Spinal cord (tissue), 10 donors: ENCODE results near the gene MMGT1. TPM values are rescaled to one million over a fixed set of nuclear protein-coding genes. Genes with fewer than 3 reads are reported as not detected.

Experiments
- DNase-seq, 6 donors: peaks; one replicate each; pipeline versions ENCODE4 v3.0.0 to v3.0.0-alpha.2; 2013 to 2015; ENCODE audit warnings: low spot score in 6 of 6, low read depth in 4 of 6
- H3K27ac ChIP-seq: one replicate; pipeline ENCODE4 v1.5.1; 2013; ENCODE audit warnings: low read depth, low read length, control low read depth
- H3K27me3 ChIP-seq: one replicate; pipeline ENCODE4 v1.6.1; 2013; ENCODE audit warnings: low read length; ENCODE audit not compliant: control insufficient read depth, insufficient read depth
- H3K36me3 ChIP-seq: one replicate; pipeline ENCODE4 v1.6.1; 2013; ENCODE audit warnings: low read length; ENCODE audit not compliant: control insufficient read depth, insufficient read depth
- H3K4me1 ChIP-seq: one replicate; pipeline ENCODE4 v1.6.1; 2013; ENCODE audit warnings: low read length; ENCODE audit not compliant: control insufficient read depth, insufficient read depth
- H3K4me3 ChIP-seq: one replicate; pipeline ENCODE4 v1.5.1; 2013; ENCODE audit warnings: low read depth, low read length, control low read depth
- H3K9me3 ChIP-seq: one replicate; pipeline ENCODE4 v1.6.1; 2013; ENCODE audit warnings: low read length; ENCODE audit not compliant: control insufficient read depth, insufficient read depth
- WGBS: methylation state at CpG from one replicate; pipeline ENCODE4 v1.1.5; 2013; ENCODE audit warnings: missing lambda C conversion rate; ENCODE audit not compliant: insufficient coverage; 5-methylcytosine and 5-hydroxymethylcytosine counted together
- long read RNA-seq, 4 donors: transcript quantifications; one replicate each; lab custom pipeline, GENCODE V29; 2026
- polyA plus RNA-seq, 2 donors: library from polyadenylated mRNA; unstranded; fragments of 120-200 nt; gene quantifications; one replicate each; pipeline ENCODE4 v1.2.1, GENCODE V29; 2013; ENCODE audit not compliant: insufficient read length in 2 of 2
- total RNA-seq, 2 donors: library from RNA; depleted of rRNA in 1 of 2; stranded (reverse); fragments of 120-200 nt in 1 of 2; fragments of >200 nt in 1 of 2; gene quantifications; one replicate each; pipeline versions ENCODE4 v1.2.3 to v1.2.4, GENCODE V29; 2013 to 2014
- donor health status: healthy.

The MMGT1 gene
- total RNA-seq (10 to 100 TPM; 19.3 to 26.3 TPM), polyA plus RNA-seq (10 to 100 TPM; 25.7 to 32.5 TPM)
- long read RNA-seq, donor 1, transcript MMGT1-201 (4 exons, 3,738 nt): major isoform, 12 of 12 reads
- long read RNA-seq, donor 1, partial matches to known transcripts: 0 of 12 reads
- long read RNA-seq, donor 1, other reads (novel, unspliced or antisense): 0 of 12 reads
- long read RNA-seq, donor 2, partial matches to known transcripts: 0 of 1 reads
- long read RNA-seq, donor 2, other reads (novel, unspliced or antisense): 0 of 1 reads
- long read RNA-seq, donor 3, transcript MMGT1-201 (4 exons, 3,738 nt): major isoform, 5 of 5 reads
- long read RNA-seq, donor 3, partial matches to known transcripts: 0 of 5 reads
- long read RNA-seq, donor 3, other reads (novel, unspliced or antisense): 0 of 5 reads
- long read RNA-seq, donor 4, transcript MMGT1-201 (4 exons, 3,738 nt): major isoform, 6 of 6 reads
- long read RNA-seq, donor 4, partial matches to known transcripts: 0 of 6 reads
- long read RNA-seq, donor 4, other reads (novel, unspliced or antisense): 0 of 6 reads

DNA sequence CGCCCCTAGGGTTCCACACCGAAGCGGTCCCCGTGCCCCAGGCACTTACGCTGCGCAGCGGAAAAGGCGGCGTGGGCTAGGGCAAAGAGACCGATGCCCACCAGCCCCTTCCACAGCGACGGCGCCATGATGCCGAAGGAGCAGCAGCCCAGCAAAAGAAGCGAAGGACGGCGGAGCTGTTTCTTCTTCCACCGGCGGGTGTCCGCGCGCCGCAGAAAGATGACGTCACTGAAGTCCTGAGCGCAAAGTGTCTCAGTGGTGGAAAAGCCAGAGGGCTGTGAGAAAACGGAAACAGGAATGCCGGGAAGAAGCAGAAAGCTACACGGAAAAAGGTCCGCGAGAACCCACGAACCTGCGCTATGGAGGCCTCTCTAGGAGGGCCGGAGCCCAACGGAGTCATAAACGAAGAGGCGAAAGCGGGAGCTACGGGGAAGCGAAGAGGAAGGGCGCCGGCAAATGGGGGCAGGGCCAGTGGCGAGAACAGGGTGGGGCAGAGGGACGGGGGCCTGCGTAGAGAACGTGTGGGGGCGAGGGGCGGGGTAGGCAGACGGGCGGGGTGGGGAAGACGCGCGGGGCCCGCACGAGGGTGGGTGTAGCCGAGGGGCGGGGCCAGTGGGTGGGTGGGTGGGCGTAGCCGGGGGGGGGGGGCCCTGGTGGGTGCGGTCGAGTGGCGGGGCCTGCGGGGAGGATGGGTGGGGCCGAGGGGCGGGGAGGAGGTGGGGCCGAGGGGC, at the start of gene MMGT1:
TSS of gene MMGT1 (minus strand) at position 441 of the 731 bp plus-strand sequence. CDS start at position 128, 313 bp downstream.
- Histone ChIP-seq H3K27ac (peak within 1 kb of the TSS; percentile 92), H3K4me1 (no peaks in the 10 kb centered on the region), H3K27me3 (no peaks in the 10 kb centered on the region), H3K9me3 (no peaks in the 10 kb centered on the region), H3K36me3 (no peaks in the 10 kb centered on the region), H3K4me3 (peak within 1 kb of the TSS; percentile 75)
- peak; percentile 64 to 95 (median 78) for DNase-seq
- WGBS: 20% methylated on average over 41 of the region's 65 CpGs

DNA sequence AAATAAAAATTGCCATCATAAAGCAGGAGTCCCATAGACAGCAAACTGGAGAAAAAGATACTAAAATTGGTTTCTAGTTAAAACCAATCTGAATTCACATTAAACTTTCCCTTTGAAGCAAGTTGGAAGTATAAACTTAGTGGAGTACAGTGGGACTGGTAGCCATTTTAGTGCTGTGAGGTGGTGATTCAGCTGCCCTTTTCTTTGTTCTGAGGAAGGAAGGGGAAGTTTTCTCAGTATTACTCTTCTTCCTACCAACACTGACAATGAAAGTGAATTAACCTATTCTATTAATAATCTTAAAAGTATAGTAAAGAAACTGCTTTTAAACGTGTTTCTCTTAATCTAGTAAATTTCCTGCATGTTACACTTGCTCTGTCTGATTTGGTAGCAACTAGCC, 48.1 kb upstream of the MMGT1 start:
- H3K27me3 ChIP-seq: no peaks in the 10 kb centered on the region
- no peak for DNase-seq

DNA sequence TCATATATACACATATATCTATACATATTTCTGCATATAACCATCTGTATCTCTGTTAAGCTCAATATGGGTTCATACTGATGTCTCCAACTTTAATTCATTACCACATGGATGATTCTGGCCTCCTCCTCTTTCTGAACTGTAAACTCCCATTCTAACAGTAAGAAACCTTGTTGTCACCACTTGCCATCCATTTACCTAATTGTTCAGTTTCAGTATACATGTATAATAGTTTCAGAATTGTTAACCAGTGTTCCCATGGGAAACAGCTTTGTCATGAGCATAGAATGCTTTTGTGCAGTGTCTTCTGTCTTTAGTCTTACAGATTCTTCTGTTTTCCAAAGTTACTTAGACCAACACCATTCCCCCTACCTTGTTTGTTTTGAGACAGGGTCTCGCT, 47.4 kb upstream of the MMGT1 start:
- Histone ChIP-seq H3K4me1 (no peaks in the 10 kb centered on the region), H3K27me3 (no peaks in the 10 kb centered on the region), H3K4me3 (no peak overlapping the region), H3K27ac (no peak overlapping the region), H3K36me3 (peaks cover 3% of the 10 kb centered on the region), H3K9me3 (peaks cover 1% of the 10 kb centered on the region)
- DNase-seq: no peak
- 75% methylated on average over 1 of the region's 1 CpG for WGBS

More for the DNA sequence above, 48.1 kb upstream of the MMGT1 start:
- H3K4me1 ChIP-seq: no peaks in the 10 kb centered on the region
- H3K27ac ChIP-seq: no peak overlapping the region
- H3K36me3 ChIP-seq: peaks cover 3% of the 10 kb centered on the region
- peaks cover 1% of the 10 kb centered on the region for H3K9me3 ChIP-seq
- no peak overlapping the region for H3K4me3 ChIP-seq
- WGBS: no CpG with 5 or more reads among the region's 1 CpG

DNA sequence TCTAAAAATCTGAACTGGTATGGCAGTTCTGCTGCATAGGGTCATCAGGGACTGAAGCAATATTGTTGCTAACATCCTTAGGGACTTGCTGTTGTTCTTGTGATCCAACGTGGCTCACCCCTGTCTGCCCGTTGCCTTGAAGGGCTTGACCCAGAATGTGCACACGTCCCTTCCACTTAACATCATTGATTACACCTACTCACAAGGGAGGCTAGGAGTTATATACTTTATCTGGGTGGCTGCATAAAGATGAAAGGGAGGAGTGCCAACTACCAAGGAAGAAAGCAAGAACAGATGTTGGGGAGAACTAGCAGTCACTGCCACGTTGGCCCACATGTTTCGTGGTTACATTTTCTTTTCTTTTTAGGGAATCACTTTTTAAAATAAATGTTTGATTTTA, 45.4 kb upstream of the MMGT1 start:
- H3K4me1 ChIP-seq: no peaks in the 10 kb centered on the region
- WGBS: no CpG with 5 or more reads among the region's 5 CpGs
- H3K9me3 ChIP-seq: peaks cover 1% of the 10 kb centered on the region
- H3K27me3 ChIP-seq: no peaks in the 10 kb centered on the region
- DNase-seq: no peak
- no peak overlapping the region for H3K4me3 ChIP-seq
- no peak overlapping the region for H3K27ac ChIP-seq
- H3K36me3 ChIP-seq: peaks cover 3% of the 10 kb centered on the region

DNA sequence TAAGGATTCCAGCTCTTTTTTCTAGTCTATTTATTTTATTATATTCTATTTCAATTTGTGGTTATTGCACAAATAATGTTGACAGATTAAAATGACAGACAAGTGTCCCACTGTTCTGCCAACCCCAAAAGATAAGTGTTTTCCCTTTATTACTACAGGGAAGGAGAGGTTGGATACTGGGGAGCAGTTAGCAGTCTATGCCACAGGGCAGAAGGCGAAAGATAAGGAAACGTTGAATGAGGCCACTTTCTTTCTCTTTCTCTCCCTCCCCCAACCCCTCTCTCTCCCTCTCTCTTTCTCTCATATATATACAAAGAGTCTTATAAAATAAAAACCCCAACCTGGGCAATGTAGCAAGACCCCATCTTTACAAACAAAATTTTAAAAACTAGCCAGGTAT, 43.1 kb upstream of the MMGT1 start:
- DNase-seq: no peak

DNA sequence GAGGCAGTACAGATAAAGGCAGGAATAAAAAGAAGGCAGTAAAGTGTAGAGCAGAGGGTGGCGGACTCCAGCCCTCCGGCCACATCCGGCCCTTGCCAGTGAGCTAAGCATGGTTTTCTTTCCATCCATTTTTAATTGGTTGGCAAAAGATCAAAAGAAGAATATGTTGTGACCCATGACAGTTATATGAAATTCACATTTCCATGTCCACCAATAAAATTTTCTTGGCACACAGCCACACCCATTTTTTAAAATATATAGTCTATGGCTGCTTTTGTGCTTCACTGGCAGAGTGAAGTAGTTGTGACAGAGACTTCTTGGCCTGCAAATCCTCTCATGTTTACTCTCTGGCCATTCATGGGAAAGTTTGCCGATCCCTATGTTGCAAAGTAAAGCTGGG, 41.2 kb upstream of the MMGT1 start:
- Histone ChIP-seq H3K9me3 (no peaks in the 10 kb centered on the region), H3K27ac (no peak overlapping the region), H3K4me3 (no peak overlapping the region), H3K4me1 (no peaks in the 10 kb centered on the region), H3K36me3 (peaks cover 3% of the 10 kb centered on the region), H3K27me3 (no peaks in the 10 kb centered on the region)
- no peak for DNase-seq
- WGBS: no CpG with 5 or more reads among the region's 4 CpGs

More for the DNA sequence above, 43.1 kb upstream of the MMGT1 start:
- Histone ChIP-seq H3K27me3 (no peaks in the 10 kb centered on the region), H3K27ac (no peak overlapping the region), H3K9me3 (peaks cover 1% of the 10 kb centered on the region), H3K4me3 (no peak overlapping the region), H3K36me3 (peaks cover 3% of the 10 kb centered on the region), H3K4me1 (no peaks in the 10 kb centered on the region)
- no CpG with 5 or more reads among the region's 2 CpGs for WGBS

DNA sequence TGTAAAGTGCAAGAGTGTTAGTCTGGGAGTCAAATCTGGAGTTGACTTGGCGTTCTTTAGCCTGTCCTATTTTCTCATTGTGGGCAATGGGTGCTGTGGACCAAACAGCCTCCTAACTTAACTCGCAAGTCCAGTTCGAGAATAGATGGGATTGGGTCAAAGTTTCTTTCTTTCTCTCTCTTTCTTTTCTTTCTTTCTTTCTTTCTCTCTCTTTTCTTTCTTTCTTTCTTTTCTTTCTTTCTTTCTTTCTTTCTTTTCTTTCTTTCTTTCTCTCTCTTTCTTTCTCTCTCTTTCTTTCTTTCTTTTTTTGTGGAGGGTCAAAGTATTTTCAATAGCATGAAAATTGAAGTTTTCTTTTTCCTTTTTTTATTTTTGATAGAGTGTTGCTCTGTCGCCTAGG, 14.5 kb upstream of the MMGT1 start:
- DNase-seq: no peak
- no peak overlapping the region for H3K27ac ChIP-seq
- H3K36me3 ChIP-seq: peaks cover 2% of the 10 kb centered on the region
- H3K4me1 ChIP-seq: no peaks in the 10 kb centered on the region
- no CpG with 5 or more reads among the region's 4 CpGs for WGBS
- no peak overlapping the region for H3K4me3 ChIP-seq
- no peaks in the 10 kb centered on the region for H3K27me3 ChIP-seq
- H3K9me3 ChIP-seq: no peaks in the 10 kb centered on the region

DNA sequence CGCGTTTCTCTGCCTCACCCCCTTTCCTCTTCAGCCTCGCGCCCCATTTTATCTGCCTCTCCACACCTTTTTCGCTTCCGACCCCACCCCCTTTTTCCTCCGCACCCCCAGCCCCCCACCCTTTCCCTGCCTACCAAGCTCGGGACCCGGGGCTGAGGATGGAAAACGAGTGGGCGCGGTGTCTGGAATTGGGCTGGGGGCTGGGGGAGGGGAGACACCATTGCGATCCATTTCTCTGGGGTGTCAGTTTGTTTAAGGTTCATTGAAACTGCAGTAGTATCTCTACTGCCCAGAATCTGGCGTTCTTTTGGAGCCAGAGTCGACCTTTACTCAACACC, 12.2 kb upstream of the MMGT1 start:
- H3K4me3 ChIP-seq: peak overlapping the region; percentile 79
- H3K27me3 ChIP-seq: no peaks in the 10 kb centered on the region
- H3K9me3 ChIP-seq: no peaks in the 10 kb centered on the region
- peak in 2 of 6 donors; percentile 25 to 55 for DNase-seq
- H3K36me3 ChIP-seq: peaks cover 2% of the 10 kb centered on the region
- peak overlapping the region; percentile 65 for H3K27ac ChIP-seq
- no peaks in the 10 kb centered on the region for H3K4me1 ChIP-seq
- 25% methylated on average over 8 of the region's 15 CpGs for WGBS

DNA sequence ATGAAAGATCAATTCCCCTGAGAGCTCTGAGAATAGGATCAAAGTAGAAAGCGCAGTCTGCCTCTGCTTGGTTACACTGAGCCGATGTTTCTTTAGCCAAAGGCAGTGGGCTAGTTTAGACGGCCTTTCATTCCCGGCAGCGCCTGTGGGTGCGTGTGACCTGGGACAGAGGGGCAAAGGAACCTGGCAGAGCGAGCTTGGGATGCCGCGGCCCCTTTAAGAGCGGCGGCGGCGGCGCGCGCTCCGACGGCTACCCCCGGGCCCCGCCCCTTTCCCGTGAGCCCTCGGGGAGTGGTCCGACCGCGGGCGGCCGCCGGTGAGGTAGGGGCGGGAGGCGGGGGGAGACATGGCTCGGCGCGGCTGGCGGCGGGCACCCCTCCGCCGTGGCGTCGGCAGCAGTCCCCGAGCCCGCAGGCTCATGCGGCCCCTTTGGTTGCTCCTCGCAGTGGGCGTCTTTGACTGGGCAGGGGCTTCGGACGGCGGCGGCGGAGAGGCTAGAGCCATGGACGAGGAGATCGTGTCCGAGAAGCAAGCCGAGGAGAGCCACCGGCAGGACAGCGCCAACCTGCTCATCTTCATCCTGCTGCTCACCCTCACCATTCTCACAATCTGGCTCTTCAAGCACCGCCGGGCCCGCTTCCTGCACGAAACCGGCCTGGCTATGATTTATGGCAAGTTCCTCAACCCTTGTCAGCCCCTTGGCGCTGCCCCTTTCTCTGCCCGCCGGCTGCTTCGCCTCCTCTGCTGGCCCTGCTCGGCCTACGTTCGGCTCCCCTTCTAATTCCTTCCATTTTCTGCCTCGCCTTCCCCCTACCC, 11.6 kb upstream of the MMGT1 start, which contains the start of gene SLC9A6:
TSS of gene SLC9A6 (plus strand) at position 279 of the 816 bp plus-strand sequence. CDS start at position 503, 224 bp downstream.
- peak within 1 kb of the TSS; percentile 84 for H3K27ac ChIP-seq
- 16% methylated on average over 68 of the region's 68 CpGs for WGBS
- H3K4me3 ChIP-seq: peak within 1 kb of the TSS; percentile 79
- peak in 2 of 6 donors; percentile 89 to 90 for DNase-seq
- no peaks in the 10 kb centered on the region for H3K4me1 ChIP-seq
- H3K36me3 ChIP-seq: peaks cover 2% of the 10 kb centered on the region
- no peaks in the 10 kb centered on the region for H3K9me3 ChIP-seq
- no peaks in the 10 kb centered on the region for H3K27me3 ChIP-seq
